ELF-1 (cell line): ENCODE results near the gene SCAMP2.

Experiments used
- DNase-seq: peaks from one replicate; pipeline ENCODE4 v3.0.0-alpha.2; 2016; ENCODE audit warnings: low read depth, low spot score

The SCAMP2 gene

DNA sequence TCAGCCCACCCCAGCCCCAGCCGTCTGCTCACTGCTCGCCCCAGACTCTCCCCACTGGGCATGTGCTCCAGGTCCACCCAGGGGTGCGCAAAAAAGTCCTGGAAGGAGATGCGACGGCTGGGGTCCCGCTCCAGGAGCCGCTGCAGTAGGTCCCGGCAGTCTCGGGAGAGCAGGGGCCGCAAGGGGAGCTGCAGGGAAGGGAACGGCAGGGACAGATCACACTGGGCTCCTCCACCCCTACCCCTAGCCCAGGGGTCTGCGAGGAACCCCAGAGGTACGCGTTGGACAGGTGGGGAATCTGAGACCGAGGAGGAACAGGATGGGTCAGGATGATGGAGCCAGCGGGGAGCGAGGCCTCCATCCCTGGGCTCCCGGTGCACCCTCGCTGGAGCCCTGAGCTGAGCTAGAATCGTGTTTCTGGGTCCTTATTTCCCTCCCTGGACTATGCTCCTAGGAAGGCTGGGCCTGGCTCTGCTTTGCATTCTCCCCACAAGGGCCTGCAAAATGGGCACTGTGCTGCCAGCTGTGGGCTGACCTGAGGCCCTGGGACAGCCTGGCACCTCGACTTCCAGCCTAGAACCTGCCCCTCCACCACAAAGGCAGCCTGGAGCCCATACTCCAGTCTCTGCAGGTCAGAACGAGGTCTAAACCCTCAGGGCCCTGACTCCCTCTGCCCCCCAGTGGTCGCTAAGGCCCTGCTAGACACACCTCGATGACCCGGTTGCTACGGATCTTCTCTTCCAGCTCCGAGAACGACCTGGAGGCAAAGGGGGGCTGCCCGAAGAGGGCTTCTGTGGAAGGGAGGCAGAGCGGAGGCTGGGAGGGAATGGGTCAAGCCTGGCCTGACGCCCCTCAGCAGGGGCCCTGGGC lies 33.4 kb downstream of the SCAMP2 start:
- peak; percentile 55 for DNase-seq

- no peak for DNase-seq
Measured at GRCh38 chr15:74838746-74839525, 34.2 kb downstream of the SCAMP2 start.

DNA sequence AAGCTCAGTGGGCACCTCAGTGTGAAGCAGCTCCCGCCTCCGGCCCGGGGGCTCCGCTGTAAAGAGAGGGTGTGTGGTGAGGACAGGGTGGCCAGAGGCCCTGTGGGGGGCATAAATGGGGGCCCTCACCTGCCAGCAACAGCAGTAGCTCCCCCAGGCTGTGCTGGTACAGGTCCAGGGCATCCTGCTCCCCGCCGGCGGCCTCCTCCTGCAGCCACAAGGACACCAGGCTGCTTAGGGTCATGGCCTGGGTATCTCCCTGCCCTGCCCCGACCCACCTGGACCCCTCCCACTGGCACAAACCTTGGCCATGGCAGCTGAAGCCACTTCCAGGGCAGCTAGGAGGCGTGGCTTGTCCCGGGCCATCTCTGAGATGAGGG lies 35.0 kb downstream of the SCAMP2 start:
- DNase-seq = no peak

DNA sequence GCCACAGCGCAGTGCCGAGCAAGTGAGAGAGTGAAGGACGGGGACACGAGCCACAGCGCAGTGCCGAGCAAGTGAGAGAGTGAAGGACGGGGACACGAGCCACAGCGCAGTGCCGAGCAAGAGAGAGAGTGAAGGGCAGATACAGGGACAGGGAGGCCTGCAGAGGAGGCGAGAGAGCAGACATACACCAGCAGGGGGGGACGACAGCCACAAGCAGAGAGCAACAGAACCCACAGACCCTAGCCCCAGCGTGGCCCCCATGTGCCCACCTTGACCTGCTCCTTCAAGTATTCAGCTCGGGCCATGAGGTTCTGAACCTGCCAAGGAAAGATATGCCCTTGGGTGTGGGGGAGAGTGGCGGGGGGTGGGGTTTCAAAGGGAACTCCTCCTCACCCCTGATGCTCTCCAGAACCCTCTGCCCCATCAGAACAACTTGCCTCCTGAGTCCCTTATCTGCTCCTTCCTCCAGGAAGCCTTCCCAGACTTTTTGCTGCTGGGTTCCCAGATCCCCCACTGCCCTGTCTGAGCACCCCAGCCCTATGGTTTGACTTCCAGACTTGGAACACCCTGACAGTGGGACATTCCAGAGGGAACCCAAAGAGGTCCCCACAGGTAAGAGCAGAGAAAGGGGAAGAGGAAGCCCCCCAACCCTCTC lies 35.6 kb downstream of the SCAMP2 start:
- DNase-seq = no peak

DNA sequence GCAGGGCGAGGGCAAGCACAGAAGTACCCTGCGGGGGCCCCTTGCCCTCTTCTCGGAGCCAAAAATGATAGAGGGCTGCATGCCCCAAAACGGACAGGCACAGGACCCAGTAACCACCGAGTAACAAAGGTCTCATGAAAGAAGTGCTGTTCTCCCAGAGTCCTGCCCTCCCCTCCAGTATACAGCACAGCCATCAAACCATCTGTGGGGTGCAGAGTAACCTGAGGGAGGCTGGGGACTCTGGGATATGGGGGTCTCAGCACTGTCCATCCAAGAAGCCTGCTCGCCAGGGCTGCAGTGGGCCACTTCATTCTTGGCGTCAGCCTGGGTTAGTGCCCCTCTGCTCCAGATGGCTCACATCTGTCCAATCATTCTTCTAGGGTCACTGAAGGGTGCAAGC lies 36.3 kb downstream of the SCAMP2 start:
- DNase-seq = no peak

DNA sequence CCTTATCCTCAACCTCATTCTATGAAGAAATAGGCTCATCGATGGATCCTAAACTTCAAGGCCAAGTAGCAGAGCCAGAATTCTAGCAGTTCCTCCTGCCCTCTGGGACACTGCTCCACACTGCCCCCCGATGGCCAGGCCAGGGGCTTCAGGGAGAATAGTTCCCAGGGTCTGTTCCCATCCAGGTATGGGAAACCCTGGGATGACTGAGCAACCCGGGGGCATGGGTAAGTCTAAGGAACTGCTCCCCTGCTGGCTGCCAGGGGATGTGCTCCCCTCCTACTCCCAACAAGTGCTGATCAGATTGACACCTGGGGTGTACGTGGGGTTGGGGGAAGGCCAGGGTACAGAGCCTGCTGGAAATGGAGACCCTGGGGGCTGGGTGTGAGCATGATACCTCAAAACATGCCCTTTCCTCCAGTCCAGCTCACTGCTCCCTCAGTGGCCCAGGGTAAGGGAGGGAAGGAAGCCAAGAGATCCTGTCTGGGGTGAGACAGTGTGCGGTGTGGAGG lies 37.8 kb downstream of the SCAMP2 start:
- DNase-seq = peak; percentile 94

DNA sequence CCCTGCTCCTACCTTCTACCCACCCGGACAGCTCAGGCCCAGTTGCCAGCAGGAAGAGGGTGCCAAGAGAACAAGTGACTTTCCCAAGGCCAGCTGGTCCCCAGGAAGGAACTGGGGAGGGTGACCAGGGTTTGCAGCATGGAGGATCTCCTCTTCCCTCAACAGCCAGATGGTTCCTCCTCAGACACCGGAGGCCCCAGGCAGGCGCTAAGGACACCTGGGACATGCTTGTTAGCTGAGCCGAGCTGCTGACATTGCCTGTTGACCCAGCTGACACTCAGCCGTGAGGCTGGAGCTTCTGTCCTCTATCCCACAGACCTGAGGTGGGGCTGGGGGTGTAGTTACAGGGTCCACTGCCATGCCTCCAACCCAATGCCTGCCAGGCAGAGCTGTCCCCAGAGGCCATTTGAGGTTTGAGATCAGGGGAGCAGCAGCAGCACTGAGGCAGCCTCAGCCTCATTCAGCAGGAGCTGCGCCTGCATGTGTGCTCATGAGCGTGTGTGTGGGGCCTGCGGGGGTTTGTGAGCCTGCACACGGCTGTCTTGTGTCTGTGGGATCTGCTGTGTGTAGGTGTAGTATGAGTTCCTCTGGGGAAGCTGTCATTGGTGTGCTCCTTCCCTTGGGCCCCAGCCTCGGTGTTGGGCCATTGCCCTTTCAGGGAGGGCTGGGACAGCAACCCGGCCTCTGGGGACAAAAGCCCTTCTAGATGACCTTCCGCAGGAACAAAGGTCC lies 39.6 kb downstream of the SCAMP2 start:
- no peak for DNase-seq

DNA sequence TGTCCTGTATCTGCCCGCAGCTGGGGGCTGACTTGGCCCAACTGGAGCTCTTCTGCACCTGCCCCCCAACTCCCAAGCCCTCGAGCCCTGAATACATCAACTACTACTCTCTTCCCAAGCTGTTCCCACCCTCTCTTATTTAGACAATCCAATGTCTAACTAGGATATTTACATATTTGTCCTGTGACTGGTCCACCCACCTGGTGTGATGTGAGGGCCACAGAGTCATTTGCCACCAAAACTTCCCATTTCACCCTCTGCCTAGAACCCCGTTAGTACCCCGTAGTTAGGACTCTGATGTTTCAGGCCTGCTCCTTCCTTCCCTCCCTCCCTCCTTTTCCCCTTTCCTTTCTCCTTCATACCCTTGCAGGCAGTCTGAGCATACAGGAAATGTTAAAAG lies 40.3 kb downstream of the SCAMP2 start:
- no peak for DNase-seq

- no peak for DNase-seq
Measured at GRCh38 chr15:74831813-74832495, 41.2 kb downstream of the SCAMP2 start.

DNA sequence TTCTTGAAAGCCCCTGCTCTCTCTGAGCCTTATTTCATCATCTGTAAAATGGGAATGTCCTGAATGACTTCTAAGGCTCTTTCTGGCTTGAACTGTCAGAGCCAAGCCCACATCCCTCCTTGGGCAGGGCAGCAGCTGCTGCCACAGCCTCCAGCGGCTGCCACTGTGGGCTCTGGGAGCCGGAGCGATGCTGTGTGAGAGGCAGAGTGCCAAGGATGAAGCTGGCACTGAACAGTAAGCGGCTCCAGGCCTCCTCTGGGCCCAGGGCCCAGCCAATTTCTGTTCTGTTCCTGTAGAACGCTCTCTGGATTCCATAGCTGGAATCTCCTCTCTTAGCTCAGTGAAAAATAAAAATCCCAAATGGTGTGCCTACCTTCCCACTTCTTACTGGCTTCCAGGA lies 42.3 kb downstream of the SCAMP2 start:
- DNase-seq = no peak

DNA sequence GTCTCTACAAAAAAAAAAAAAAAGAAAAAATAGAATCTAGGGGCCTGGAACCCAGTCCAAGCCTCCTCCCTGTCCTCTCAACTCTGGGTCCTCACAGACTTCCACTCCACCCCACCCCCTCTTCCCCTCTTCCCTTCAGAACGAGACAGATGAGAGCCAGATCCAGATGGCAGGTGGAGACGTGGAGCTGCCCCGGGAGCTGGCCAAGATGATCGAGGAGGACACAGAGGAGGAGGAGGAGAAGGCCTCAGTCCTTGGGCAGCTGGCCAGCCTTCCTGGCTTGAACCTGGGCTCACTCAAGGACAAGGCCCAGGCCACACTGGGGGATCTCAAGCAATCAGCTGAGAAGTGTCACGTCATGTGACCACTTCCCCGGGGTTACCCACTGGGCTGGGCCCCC lies 43.2 kb downstream of the SCAMP2 start:
- no peak for DNase-seq

- DNase-seq = no peak
Measured at GRCh38 chr15:74829486-74829885, 43.7 kb downstream of the SCAMP2 start.

DNA sequence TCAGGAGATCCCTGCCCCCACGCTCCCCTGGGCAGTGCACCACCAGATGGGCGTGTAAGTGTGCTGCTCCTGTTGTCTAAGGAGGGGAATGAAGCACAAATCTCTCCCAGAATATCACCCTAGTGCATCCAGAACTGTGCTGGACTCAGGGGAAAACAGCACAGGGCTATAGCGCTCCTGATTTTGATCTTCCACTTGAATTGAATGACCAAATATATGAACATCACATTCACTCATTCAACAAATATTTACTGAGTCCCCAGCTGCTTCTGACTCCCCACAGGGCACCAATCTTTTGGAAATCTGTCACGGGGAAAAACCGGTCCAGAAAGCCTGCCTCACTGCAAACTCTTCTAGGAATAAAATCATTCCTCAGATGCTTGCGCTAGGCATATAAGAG lies 44.3 kb downstream of the SCAMP2 start:
- no peak for DNase-seq

DNA sequence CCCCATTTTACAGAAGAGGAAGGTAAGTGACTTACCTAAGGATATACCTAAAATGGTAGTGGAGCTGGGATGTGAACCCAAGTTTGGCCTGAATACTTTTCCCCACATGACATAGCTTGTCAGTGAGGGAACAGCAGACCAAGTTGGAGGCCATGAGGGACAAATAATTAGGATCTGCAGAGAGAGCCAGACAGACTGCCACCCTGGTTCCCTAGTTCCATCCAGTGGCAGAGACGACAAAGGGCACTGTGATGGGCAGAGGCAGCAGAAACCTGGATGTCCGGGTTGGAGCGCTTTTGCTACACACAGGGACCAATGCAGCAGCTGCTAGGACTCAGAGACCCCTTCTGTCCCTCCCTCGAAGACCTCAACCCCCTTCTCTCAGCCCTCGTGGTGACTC lies 45.6 kb downstream of the SCAMP2 start:
- no peak for DNase-seq

- DNase-seq = no peak
Measured at GRCh38 chr15:74826921-74827320, 46.2 kb downstream of the SCAMP2 start.

DNA sequence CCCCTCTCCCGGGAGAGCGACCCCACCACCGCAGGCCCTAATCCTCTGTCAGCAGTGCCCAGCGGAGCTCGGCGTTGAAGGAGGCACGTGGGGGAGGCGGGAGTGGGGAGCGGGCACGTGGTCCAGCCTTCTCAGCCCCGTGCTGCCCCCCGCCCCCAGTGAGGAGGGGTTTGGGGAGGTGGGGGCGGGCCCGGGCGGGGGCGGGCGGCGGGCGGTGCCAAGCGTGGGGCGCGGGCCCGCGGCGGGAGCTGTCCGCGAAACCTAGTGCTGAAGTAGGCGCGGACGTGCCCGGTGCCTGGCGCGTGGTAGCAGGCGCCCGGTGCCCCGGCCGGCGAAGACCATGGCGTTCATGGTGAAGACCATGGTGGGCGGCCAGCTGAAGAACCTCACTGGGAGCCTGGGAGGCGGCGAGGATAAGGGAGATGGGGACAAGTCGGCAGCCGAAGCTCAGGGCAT lies 46.8 kb downstream of the SCAMP2 start, which contains the start of gene CPLX3:
Gene CPLX3 (plus strand): TSS at position 264 of the 456 bp plus-strand sequence. CDS start 77 bp downstream, at position 341.
- no peak for DNase-seq

DNA sequence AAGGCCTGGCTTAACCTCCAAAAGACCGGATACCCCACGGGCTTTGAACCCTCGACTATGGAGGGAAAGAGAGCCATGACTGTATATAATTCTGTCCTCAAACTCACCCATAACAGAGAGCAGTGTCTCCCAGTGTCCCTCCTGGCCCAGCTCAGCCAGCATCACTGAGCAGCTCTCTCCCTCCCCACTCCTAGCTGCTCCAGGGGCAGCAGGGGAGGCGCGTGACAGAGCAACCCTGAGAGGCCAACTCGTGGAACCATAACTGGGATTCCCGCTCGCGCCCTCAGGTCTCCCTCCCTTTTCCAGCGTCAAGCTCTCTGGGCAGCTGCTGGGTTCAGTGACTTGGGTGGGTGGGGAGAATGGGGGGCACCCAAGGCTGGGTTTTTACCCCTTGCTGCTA lies 47.3 kb downstream of the SCAMP2 start:
- no peak for DNase-seq

GRCh38 chr15:74824976-74825375 lies 48.2 kb downstream of the SCAMP2 start:
- no peak for DNase-seq

GRCh38 chr15:74823324-74823723 lies 49.8 kb downstream of the SCAMP2 start:
- DNase-seq = no peak

DNA sequence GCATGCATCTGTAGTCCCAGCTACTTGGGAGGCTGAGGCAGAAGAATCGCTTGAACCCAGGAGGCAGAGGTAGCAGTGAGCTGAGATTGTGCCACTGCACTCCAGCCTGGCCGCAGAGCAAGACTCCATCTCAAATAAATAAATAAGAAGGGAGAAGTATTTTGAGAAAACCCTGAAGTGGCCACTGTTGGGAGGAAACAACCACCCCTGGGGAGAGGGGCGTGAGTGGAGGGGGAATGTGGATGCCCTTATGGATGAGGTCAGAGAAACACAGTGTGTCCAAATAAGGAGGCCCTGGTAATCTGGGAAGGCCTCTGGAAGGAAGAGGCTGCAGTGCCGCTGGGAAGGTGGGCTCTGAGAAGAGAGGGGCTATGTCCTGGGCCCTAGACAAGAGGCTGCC lies 50.9 kb downstream of the SCAMP2 start:
- no peak for DNase-seq

GRCh38 chr15:74821790-74822158 lies 51.4 kb downstream of the SCAMP2 start:
- DNase-seq = no peak
